NCI-H345 treated with DMSO at 0.1 percent for 48 hours (cell line): ENCODE results near the gene HERC5.
"Not testable (repeated sequence)": the region's sequence is repeated elsewhere in the genome, so short reads cannot be mapped to it uniquely, and the experiment has no call there.

ENCODE experiments used
- DNase-seq: peaks from one replicate; lab custom pipeline; 2025; ENCODE audit not compliant: unreplicated experiment; lab: John Stamatoyannopoulos, UW

HERC5 gene

DNA sequence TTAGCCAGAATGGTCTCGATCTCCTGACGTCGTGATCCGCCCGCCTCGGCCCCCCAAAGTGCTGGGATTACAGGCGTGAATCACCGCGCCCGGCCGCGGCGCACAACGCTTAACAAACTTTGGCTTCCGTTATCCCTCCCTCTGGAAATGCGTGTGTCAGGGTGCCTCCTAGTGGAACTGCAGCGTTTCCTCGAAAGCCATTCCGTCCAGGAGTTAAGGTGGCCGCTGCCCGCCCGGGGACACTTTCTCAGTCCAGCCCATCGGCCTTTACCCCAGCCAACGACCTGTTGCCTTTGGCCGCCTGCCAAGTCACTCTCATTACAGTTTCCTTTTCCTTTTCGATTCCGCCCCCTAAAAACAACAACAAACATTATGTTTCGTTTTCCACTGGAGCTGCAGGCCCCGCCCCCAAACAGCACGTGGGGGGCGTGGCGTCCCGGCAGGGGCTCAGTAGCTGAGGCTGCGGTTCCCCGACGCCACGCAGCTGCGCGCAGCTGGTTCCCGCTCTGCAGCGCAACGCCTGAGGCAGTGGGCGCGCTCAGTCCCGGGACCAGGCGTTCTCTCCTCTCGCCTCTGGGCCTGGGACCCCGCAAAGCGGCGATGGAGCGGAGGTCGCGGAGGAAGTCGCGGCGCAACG lies at the start of gene HERC5:
Gene HERC5, plus strand, starts transcription at position 450 of the 637 bp plus-strand sequence. Its CDS starts 151 bp downstream, at position 601.
- peak; percentile 59 for DNase-seq

DNA sequence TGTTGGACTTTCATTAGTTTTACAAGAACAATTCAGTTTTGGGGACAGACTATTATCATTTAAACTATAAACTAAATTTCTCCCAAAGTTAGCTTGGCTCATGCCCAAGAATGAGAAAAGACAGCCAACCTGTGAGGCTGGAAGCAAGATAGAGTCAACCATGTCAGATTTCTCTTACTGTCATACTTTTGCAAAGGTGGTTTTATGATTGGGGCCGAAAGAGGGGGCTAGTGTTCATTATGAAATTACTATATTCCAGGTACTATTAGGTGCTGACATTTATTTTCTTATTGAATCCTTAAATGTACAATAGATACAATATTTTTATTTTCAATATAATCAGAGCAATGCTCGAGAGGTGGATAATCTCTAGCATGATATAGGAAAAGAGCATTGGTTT lies 47.7 kb upstream of the HERC5 start:
- no peak for DNase-seq

DNA sequence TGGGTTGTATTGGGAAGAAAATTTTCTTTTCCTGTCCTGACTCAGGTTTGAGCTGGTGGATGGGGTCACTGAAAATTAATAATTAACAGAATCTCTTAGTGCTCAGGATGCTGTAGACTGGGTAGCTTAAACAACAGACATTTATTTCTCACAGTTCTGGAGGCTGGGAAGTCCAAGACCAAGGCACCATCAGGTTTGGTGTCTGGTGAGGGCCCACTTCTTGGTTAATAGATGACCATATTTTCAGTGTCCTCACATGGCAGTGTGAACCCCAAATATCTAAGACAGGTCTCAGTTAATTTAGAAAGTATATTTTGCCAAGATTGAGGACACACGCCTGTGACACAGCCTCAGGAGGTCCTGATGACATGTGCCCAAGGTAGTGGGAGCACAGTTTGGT lies 47.1 kb upstream of the HERC5 start:
- no peak for DNase-seq

DNA sequence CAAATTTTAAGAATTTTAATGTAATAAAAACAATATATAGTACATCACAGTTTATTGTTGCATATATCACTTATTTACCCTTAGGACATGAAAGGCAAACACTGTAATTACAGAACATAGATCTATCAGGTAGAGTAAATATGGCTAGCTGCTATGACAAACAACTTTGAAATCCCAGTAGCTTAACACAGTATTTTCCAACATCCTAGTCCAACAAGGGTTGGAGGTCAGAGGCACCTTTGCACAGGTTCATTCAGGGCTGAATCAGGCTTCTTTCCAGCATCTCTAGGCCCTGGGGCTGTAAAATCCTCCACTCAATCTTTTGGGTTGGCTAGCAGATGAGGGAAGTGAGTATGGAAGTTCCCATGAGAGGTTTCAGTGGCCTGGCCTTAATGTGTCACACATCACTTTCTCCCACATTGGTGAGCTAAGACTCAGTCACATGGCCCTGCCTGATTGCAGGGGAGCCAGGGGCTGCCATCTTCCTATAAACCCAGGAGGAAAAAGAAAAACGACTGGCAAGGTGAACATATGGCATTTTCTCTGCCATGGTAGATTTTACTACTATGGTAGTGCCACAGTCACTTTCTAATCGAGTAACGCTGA lies 45.3 kb upstream of the HERC5 start:
- DNase-seq, result no peak

DNA sequence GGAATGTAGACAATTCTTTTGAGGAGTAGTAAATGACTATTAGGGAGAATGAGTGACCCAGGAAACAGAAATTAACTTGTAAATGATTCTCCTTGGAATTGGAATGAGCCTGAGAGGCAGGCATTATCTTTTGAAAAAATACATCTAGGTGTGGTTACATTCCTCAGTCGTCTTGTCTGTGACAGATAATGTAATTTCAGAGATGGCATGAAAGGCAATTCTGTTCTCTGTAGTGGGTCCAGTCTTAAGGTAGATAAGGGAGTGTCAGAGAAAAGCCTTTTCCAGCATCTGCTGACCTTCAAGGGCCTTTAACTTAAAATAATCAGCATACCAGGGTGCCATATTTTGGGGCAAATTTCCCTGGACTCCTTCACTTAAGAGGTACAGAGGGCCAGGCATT lies 43.1 kb upstream of the HERC5 start:
- DNase-seq, result no peak

DNA sequence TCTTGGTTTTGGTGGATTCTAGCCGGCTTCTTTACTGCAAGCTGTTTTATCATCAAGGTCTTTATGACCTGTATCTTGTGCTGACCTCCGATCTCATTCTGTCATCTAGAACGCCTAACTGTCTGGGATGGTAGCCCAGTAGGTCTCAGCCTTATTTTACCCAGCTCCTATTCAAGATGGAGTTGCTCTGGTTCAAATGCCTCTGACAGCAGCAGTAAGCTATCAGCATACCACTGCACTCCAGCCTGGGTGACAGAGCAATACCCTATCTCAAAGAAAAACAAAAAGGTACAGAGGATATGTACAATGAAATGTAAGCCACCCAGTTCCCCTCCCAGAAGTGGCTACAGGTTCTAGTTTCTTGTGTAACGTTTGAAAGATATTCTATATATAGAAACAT lies 42.2 kb upstream of the HERC5 start:
- no peak for DNase-seq

DNA sequence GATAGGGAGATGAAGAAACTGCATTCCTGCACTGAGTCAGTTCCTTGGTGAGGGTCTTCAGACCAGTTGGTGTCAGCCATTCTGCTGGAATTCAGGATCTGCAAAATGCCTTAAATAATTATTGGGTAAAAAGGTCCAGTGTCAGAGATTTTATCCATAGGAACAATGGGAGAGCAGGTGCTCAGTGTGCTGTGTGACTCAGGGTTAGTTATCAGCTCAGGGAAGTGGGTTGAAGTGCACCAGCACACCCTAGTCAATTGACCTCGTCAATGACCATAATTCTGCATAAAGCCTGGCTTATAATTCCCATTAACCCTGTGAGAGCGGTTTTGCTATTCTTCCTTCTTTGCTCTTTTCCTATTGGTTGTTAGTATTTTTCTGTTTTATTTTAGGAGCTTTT lies 40.9 kb upstream of the HERC5 start:
- no peak for DNase-seq

DNA sequence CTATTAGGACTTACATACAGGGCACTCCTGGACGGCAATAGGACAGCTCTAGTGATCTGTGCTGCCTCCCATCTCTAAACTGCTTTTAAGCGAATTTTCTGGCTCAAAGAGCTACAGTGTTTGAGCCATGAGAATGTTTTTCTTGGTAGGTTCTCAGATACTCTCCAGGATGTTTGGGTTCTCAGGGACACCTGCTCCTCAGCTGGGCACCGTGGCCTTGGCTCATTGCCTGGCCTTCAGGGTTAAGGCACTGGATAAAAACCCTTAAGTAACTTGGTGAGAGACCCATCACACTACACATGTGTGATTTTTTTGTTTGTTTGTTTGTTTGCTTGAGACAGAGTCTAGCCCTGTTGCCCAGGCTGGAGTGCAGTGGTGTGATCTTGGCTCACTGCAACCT lies 38.5 kb upstream of the HERC5 start:
- no peak for DNase-seq

DNA sequence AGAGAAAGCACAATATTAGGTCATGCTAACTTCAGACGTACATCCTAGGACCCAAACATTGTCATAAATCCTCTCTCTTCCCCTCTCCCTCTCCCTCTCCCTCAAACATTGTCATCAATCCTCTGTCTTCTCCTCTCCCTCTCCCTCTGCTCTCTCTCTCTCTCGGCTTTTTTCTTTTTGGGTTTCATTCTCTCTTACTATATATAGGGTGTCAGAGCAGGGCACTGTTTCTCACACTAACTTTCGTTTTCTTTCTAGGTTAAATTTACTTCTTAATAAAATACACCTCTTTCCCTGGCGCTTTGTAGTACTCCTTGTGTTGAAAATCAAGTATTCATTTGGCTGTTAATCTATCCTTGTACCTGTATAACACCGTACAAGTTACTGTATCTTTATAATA lies 37.0 kb upstream of the HERC5 start:
- DNase-seq, result no peak

DNA sequence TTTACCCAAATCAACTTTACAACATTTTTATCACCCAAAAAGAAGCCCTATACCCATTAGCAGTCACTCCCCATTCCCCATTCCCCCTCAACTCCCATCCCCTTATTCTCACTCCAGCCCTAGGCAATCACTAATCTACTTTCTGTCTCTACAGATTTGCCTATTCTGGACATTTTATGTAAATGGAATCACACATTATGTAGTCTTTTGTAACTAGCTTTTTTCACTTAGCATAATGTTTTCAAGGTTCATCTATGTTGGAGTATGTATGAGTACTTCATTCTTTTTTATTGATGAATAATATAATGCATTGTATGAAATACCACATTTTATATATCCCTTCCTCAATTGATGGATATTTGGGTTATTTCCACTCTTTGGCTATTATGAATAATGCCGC lies 36.1 kb upstream of the HERC5 start:
- DNase-seq, result no peak

DNA sequence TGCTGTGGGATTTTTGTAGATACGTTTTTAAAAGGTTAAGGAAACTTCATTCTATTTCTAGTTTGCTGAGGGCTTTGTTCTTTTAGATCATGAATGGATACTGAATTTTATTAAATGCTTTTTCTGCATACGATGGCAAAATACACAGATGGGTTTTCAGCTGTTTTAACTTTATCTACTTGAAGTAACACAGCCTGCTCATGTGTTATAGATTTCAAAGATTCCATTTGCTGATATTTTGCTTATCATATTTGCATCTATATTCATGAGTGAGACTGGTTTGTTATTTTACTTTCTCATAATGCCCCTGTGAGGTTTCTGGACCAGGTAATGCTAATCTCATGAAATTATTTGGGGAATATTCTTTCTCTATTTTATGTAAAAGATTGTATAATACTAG lies 34.5 kb upstream of the HERC5 start:
- DNase-seq, result no peak

DNA sequence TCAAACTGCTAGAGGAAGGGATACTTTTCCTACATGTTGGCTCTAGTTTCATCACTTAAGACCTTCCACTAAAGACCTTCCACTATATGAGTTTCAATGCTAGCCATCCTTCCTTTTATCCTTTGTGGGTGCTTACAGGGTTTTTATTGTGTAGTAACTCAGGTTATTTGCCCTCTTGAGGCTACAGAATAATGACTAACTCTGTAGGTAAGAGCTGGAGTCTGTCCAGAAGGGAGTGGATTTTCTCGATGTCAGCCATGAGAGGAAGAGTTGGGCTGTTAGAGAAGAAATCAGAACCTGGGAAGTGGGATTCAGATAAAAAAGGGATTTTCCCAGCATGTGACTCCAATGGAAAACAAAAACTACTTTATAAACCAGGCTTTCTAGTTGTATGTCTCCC lies 27.5 kb upstream of the HERC5 start:
- DNase-seq, result no peak

DNA sequence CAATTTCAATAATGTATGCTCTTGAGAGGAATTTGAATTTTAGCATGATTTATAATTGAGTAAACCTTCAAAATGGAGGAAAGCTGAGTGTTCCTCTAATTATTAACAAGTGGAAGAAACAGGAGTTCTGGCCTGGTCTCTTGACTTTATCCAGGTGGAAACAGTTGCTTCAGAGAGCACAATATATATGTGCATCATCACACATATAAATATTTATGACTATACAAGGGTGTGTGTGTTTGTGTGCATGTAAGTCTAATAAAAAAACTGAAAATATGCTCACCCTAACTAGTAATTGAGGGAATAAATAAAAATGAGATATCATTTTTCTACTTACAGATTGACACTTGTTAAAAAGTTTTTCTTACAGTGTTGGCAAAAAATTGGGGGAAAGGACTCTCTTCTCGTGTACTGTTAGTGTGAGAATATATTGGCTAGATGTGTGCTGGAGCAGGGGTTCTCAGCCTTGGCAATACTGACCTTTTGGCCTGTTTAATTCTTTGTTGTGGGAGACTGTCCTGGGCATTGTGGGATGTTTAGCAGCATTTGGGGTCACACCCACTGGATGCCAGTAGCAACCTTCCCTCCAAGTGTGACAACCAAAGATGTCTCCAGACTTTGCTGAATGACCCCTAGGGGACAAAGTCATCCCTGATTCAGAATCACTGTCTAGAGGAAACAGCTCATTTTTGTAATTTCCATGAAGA lies 20.8 kb upstream of the HERC5 start:
- no peak for DNase-seq

DNA sequence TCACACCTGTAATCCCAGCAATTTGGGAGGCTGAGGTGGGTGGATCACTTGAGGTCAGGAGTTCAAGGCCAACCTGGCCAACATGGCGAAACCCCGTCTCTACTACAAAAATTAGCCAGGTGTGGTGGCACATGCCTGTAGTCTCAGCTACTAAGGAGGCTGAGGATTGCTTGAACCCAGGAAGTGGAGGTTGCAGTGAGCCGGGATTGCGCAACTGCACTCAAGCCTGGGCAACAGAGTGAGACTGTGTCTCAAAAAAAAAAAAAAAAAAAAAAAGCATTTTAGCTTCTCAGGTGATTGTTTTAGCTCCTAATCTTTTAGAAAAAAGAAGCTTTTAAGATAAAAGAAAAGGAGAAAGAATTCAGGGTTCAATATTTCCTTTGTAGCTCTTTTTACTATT lies 19.0 kb upstream of the HERC5 start:
- not testable (repeated sequence) for DNase-seq

DNA sequence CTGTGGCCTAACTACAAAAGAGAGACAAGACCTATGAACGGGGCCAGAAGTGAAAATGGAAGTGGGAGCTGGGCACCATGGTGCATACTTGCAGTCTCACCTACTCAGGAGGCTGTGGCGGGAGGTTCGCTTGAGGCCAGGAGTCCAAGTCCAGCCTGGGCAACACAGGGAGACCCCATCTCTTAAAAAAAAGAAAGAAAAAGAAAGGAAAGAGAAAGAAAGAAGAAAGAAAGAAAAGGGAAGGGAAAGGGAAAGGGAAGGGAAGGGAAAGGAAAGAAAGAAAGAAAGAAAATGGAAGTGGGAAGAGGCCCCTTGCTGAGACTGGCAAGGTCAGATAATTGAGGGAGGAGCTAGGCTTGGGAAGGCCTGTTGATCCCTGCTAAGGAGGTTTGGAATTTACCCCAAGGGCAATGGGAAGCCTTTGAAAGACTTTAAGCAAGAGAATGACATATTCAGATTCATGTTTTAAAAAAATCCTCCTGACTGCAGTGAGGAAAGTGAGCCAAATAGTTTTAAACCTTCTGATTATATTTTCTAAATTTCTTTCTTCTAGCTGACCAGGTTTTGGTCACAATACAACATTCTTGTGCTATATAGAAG lies 17.7 kb upstream of the HERC5 start:
- no peak for DNase-seq

DNA sequence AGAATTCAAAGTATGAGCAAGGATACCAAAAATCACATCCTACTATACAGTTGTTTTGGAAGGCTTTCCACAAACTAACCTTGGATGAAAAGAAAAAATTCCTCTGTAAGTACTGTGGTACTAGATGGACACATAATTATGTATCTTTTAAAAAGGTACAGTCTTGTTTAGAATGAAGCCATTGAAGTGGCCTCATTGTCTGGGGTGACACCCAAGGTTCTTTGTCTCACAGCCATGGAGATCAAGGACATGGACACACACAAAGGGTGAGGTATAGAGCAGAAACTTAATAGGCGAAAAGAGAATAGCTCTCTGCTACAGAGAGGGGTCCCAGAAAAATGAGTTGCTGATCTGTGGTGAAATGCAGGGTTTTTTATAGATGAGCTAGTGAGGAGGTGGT lies 16.8 kb upstream of the HERC5 start:
- no peak for DNase-seq

DNA sequence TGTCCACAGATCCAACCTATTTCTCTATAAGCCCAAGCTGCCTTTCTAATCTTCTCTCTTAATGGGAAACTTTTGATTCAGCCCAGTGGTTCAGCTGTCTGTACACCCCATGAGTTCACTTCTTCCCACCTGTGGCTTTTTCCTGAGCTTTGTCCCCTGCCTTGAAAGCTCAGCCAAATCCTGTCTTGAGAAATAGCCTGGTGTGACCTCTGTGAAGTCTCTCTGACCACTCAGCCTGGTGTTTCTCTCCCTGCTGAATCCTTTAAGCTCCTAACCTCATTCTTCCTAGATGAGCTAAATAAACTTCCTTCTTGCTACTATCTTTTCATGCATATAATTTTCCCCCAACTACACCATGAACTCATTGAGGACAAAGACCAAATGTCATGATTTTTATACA lies 15.2 kb upstream of the HERC5 start:
- DNase-seq, result no peak

DNA sequence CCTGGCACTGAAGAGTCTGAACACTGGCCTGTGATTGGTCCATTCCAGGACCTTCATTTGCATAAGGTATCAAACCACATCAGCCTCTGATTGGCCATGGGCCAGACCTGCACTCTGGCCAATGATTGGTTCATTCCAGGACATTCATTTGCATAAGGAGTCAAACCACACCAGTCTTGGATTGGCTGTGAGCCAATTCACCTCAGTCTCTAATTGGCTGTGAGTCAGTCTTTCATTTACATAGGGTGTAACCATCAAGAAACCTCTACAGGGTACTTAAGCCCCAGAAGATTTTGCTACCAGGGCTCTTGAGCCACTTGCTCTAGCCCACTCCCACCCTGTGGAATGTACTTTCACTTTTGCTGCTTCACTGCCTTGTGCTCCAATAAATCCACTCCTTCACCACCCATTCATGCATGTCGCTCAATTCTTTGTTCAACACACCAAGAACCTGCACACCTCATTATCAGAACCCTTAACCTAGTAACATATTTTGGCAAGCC lies 14.2 kb upstream of the HERC5 start:
- DNase-seq, result no peak

DNA sequence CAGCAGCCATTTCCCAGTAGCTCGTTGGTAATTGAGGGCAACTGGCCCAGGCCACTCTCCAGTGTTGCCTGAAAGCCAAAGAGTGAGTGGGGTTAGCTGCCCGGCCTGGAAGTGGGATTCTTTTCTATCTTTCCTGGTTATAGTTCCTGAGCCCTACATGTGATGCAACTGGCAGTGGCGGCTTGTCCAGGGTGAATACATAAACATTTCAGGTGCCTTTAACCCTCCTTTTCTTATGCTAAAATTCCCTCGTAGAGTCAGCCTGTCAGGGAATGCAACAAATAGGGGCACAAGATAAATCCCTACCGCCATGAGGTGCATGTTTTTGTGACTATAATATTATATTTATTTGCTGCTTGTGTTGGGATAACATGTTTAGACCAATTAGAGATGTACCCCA lies 13.4 kb upstream of the HERC5 start:
- no peak for DNase-seq

DNA sequence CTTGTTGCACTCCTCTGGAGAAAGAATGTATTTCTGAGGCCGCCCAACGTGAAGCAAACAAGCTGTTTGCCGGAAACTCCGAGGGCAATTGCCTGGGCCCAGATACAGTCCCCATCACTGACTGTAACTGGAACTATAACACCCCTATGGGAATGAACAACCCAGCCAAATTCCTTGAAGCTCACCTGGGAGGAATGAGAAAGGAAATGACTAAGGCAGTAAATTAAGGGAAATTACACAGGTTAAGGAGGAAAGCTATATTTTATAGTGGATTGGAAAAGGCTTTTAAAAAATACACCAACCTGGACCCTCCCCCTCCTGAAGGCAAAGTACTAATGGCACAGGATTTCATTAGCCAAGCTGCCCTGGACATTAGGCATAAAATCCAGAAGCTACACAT lies 11.7 kb upstream of the HERC5 start:
- DNase-seq, result no peak

DNA sequence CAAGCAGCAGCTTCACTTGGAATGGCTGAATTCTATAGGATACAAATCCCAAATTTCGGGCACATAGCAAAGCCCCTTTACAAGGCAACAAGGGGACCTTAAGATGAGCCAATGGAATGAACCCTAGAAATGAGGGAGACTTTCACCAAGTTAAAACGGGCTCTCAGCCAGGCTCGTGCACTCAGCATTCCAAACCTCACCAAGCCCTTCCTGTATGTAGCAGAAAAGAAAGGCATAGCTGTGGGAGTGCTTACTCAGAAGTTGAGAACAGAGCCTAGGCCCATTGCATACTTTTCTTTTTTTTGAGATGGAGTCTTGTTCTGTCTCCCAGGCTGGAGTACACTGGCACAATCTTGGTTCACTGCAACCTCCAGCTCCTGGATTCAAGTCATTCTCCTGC lies 10.8 kb upstream of the HERC5 start:
- no peak for DNase-seq
